GM18951 (cell line): ENCODE data around the gene RTP2.

Experiments used
- POLR2A ChIP-seq: IDR thresholded peaks from 4 replicates; pipeline ENCODE4 v1.6.1; 2011; ENCODE audit warnings: mild to moderate bottlenecking; ENCODE audit not compliant: insufficient read length, insufficient read depth; ENCODE audit errors: extremely low read depth
- in situ Hi-C: fragments of 300-500 bp; cut with MboI; formaldehyde crosslinking; loops from one replicate; pipeline ENCODE4 v1.12.0; 2022; ENCODE audit warnings: low sequenced_read_pairs, mixed read lengths, inconsistent platforms; ENCODE audit not compliant: unreplicated experiment

Gene RTP2

DNA sequence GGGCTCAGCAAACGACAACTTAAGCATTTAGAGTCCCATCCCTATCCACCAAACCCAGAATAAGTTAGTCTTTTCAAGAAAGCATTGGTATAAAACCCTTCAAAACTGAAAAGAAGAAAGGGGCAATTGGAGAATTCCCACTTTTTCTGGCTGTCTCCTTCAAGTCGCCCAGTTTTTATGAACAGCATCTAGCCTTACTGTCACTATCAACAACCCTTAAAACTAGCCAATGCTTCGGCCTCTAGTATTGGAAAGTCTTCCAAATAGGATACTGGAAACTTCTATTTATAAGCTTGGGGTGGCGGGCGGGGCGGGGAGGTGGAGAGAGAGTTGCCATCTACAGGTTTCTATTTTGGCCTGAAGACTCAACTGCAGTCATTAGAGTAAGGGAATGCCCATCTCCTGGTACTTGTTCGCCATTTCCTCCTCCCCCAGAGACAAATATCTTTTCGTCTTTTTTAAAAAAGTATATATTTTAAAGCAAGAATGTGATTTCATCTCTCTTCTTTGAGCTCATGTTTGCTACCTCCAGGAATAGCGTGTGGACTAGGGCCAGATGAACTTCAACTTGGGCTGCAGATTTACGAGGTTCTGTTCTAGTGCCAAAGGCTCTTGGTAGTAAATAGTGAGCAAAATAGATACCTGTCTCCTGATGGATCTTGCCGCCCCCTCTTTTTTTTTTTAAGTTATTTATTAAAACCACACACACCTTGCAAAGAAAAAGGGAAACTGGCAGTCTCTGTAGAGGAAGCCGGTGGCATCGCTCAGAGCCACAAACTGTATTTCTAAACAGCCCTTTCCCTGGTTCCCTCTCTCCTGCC, 40.2 kb upstream of the RTP2 start:
- no peak for TF ChIP-seq POLR2A
- in situ Hi-C loops, result loop anchor here (10.0 to 25.0 kb wide), 3 partner anchors 920 to 1395 kb away; no protein-coding TSS in a partner anchor

GRCh38 chr3:187741403-187742350, 39.3 kb upstream of the RTP2 start:
- in situ Hi-C loops, result loop anchor here (10.0 to 25.0 kb wide), 3 partner anchors 921 to 1396 kb away; no protein-coding TSS in a partner anchor
- no peak for TF ChIP-seq POLR2A

GRCh38 chr3:187740421-187741399, 38.4 kb upstream of the RTP2 start:
- no peak for TF ChIP-seq POLR2A
- in situ Hi-C loops, result loop anchor here (10.0 to 25.0 kb wide), 3 partner anchors 922 to 1397 kb away; no protein-coding TSS in a partner anchor

DNA sequence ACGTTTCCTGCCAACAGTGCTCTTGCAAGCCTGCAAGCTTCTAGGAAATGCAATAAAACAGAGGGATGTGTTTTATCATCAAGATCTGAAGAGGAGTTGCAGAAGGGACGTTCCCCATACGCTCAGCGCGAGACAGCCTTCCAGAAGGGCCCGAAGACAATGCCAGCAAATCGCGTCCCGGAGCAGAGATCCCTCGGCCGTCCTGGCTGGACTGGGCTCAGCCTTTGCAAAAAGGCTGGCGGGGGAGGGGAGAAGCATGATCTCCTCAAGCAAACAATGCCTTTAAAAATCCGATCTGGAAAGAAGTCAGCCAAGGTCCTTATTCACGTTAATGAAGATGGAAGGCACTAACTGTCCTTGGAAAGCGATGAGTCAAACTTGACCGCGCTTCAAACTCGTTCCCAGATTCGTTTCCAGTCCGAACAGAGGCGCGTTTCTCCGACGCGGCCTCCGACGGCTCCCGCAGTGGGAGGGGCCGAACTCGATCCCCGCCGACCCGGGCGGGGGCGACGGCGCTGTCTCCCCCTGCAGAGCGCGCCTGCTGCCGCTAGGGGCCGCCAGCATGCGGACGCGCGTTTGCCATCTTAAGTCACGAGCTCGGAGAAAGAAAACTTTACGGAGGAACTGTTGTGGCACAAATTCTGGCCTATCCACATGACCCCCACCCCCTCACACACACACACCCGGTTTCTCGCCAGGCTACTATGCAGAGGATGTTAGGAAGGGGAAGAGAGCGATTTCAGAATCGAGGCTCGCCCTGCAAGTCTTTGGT, 37.4 kb upstream of the RTP2 start:
- no peak for TF ChIP-seq POLR2A
- in situ Hi-C loops, result loop anchor here (10.0 to 25.0 kb wide), 4 partner anchors 923 to 1398 kb away; no protein-coding TSS in a partner anchor

DNA sequence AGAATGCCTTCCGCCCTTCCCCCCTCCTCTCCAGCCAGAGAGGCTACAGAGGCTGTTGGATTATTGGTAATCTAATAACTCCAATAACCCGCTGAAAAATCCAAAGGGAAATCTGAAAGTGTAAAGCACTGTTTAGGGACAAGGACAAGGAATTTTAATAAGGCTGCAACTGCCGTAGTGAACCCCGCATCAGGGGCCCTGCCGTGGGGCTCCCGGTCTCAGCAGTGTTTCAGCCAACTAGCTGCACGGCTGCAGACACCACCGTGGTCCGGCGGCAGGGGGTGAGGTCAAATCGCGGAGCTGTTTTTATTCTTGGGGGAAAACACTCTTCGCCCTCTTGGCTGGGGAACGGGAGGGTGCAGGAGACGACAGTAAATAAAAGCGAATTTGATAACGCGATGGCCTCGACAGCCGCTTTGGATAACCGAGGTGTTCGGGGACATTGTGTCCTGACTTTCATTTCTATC, 36.8 kb upstream of the RTP2 start:
- no peak for TF ChIP-seq POLR2A
- in situ Hi-C loops, result loop anchor here (10.0 to 25.0 kb wide), 3 partner anchors 923 to 1398 kb away; no protein-coding TSS in a partner anchor

- in situ Hi-C loops, result loop anchor here (10.0 to 25.0 kb wide), 3 partner anchors 924 to 1399 kb away; no protein-coding TSS in a partner anchor
Observed at GRCh38 chr3:187738331-187739093, 36.2 kb upstream of the RTP2 start.

GRCh38 chr3:187738071-187738330, 35.6 kb upstream of the RTP2 start:
- in situ Hi-C loops, result loop anchor here (10.0 to 25.0 kb wide), 3 partner anchors 924 to 1399 kb away; no protein-coding TSS in a partner anchor
- TF ChIP-seq POLR2A, result no peak

More at GRCh38 chr3:187738331-187739093, 36.2 kb upstream of the RTP2 start:
- TF ChIP-seq POLR2A, result no peak

GRCh38 chr3:187737368-187738070, 35.2 kb upstream of the RTP2 start:
- TF ChIP-seq POLR2A, result no peak
- in situ Hi-C loops, result loop anchor here (10.0 to 25.0 kb wide), 3 partner anchors 925 to 1400 kb away; no protein-coding TSS in a partner anchor

DNA sequence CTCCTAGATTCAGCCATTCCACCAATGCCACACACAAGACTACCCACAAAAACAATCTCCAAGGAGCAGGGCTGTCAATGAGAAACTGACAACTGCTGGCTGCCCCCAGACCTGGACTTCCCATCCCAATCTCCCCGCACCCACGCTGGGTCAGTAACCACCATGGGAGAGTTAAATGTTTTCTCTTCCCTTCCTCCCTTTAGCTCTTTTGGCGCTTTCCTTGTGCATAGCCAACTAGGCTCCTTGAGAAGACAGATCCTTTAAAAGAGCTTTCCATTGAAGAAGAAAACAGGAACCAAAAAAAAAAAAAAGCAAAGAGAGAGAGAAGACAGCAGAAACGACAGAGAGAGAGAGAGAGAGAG, 34.6 kb upstream of the RTP2 start:
- no peak for TF ChIP-seq POLR2A
- in situ Hi-C loops, result loop anchor here (10.0 to 25.0 kb wide), 3 partner anchors 925 to 1400 kb away; no protein-coding TSS in a partner anchor

- in situ Hi-C loops, result loop anchor here (10.0 to 25.0 kb wide), 3 partner anchors 926 to 1401 kb away; no protein-coding TSS in a partner anchor
- TF ChIP-seq POLR2A, result no peak
Observed at GRCh38 chr3:187736418-187736871, 34.1 kb upstream of the RTP2 start.
